Bone marrow (tissue), 2 donors: ENCODE measurements around the gene TBXT.
"Not testable (repeated sequence)": the region's sequence is repeated elsewhere in the genome, so short reads cannot be mapped to it uniquely, and the experiment has no call there.

Experiments
- DNase-seq, 2 donors: peaks; one replicate each; lab custom pipeline; 2025; lab: John Stamatoyannopoulos, UW

The TBXT gene, protein sequence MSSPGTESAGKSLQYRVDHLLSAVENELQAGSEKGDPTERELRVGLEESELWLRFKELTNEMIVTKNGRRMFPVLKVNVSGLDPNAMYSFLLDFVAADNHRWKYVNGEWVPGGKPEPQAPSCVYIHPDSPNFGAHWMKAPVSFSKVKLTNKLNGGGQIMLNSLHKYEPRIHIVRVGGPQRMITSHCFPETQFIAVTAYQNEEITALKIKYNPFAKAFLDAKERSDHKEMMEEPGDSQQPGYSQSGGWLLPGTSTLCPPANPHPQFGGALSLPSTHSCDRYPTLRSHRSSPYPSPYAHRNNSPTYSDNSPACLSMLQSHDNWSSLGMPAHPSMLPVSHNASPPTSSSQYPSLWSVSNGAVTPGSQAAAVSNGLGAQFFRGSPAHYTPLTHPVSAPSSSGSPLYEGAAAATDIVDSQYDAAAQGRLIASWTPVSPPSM

DNA sequence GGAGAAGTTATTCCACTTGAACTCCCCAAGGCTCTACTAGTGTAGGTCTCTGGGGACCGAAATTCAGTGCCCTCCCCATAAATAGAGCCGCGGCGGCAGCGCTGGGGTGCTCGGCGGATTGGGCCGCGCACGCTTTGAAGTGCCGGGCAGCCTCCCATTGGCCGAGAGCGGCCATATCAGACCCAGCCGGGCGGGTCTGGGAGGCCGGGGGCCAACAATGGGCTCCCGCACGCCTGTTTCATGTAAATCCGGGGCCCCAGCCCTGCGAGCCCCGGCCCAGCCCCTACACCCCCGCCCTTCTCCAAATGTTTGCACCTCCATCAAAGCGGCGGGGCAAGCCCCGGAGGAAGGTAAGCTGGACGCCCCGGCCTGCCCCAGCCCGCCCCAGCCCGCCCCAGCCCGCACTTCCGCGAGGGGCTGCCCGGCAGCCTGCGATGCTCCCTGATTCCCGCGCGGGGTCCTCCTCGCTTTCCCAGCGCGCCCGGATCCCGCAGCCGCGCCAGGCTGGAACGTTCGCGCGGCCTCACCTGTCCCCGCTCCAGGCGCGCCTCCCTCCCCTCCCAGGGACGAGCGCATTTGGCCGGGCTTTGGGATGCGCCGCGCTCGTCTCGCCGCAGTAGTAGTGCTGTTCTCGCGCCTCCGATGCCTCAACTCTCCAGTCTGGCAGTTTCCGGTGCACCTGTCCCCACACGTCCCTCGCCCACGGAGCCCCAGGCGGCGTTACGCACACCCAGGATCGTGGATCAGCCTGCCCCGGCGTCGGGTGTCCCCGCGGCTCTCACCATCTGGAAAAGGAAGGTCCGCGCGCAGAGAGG lies at the start of gene TBXT:
Gene TBXT (minus strand): TSS at position 51 of the 815 bp plus-strand sequence. CDS start 260 bp downstream, outside the sequence.
- no peak for DNase-seq

DNA sequence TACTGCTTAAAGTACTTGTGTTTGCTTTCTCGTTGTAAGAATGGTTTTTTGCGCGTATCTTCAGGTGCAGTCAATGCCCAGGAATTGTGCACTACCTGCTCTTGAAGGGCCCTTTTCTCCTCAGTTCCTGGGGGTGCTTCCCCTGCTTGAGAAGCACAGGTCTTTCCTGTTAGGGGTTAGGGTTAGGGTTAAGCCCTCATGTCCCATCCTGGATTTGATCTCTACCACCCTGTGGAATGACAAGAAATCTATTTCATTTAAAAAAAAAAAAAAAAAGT lies 39.6 kb upstream of the TBXT start:
- DNase-seq, result no peak

DNA sequence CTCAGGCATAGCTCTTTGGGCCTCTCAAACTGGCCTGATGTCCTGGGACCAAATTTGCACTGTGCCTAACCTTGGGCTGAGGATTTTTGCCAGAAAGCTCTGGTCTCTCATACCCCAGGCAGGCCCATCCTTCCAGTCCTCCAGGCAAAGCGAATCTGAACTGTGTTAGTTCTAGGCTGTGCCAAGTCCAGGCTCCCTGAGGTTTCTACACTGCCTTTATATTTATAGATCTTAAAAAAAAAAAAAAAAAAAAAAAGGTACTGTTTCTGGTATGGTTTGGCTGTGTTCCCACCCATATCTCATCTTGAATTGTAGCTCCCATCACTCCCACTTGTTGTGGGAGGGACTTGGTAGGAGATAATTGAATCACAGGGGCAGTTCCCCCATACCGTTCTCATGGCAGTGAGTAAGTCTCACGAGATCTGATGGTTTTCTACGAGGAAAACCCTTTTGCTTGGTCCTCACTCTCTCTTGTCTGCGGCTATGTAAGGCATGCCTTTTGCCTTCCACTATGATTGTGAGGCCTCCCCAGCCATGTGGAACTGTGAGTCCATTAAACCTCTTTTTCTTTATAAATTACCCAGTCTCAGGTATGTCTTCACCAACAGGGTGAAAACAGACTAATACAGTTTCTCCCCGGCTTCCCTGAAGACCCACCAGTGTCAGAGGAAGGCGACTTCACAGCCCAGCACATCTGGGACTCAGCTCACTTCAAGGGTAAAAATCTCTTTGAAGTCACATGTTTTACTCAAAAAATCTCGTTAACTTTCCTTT lies 39.0 kb upstream of the TBXT start:
- DNase-seq, result no peak

DNA sequence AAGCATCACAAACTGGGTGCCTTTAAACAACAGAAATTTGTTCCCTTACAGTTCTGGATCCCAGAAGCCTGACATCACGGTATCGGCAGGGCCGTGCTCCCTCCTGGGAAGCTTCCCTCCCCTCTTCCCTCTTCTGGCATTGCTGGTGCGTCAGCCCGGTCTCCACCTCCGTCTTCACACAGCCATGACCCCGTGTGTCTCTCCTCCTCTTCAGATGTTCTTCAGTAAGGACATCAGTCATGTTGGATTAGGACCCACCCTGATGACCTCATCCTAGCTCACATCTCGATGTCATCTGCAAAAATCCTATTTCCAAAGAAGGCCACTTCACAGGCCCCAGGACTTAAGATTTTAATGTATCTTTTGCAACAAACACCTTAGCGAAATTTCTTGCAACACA lies 38.4 kb upstream of the TBXT start:
- DNase-seq, result no peak

DNA sequence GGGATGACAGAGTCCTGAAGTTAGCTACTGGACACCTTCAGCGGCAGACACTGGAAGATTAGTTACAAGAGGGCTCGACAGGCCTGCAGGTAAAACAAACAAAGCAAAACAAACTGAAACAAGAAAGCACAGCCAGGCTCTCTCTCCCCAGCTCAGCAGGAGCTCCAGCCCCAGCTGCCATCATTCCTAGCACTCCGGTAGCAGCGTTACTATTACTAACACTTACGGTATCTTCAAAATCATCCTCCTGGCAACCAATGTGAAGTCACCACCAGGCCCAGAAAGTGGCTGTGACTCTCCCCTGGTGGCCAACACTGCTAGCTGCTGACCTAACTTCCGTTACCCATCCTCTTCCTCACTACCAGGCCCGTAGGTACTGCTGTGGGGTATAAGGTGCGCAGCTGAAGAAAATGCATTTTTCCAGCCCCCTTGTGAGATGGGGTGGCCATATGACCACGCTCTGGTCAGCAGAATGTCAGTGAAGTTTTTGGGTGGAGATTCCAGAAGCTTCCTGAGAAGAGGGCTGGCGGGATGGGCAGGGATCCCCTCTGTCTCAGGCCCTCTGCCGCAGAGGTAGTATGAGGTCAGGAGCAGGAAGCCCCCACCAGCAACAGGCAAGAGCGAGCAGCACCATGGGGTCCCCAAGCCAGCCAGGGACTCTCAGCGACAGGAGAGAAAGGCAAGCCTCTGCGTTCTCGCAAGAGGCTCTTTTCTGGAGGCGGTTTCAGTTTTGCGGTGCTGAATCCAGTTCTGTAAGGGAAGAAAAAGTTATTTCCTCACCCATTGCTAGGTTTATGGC lies 37.4 kb upstream of the TBXT start:
- DNase-seq, result no peak

DNA sequence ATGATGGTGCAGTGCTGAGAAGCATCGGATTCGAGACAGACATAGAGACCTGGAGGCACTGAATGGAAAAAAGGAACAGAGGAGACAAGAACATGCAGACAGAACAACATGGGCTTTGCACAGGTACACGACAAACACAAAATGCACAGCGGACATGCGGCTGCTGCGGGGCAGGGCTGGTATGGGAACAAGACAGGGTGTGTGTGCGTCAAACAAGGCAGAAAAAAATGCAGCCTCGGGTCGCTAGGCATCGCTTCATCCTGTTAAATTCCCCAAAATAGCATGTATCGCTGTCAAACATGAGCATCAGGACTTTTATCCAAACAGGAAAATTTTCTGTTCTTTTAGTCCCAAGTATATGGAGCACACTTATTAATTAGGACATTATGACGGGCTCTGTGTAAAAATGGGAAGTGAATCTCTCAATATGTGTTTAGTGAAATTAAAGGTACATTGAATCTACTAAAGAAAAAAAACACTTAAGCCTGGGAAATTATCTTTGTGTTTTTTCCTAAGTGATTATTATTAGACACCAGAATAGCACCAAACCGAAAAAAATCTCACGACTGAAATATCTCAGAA lies 36.1 kb upstream of the TBXT start:
- DNase-seq, result no peak

DNA sequence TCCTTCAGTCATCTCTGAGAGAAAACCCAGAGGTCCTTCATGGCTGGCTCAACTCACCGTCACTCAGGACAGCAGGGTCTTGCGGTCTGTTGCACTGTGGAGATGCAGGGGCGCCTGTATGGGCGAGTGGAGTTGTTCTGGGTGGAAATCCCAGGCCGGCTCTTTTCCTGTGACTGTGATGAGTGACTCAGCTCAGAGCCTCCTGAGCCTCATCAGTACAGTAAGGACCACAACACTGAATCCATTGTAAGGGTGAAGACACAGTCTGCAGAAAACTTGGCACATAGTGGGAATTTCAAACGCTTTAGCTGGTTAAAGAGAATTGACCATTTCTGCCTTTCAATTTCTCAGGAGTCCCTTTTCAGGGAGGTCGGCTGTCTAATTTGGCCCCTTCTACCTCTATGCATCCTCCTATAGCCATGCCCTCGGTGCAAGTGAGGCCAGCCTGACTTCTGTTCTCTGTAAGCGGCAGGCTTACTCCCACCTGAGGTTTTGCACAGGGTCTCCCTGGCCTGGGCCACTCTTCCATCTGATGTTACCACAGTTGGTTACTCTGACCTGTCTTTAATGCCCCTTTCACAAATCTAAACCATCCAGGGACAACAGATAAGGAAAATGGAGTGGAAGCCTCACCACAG lies 35.5 kb upstream of the TBXT start:
- DNase-seq, result no peak

DNA sequence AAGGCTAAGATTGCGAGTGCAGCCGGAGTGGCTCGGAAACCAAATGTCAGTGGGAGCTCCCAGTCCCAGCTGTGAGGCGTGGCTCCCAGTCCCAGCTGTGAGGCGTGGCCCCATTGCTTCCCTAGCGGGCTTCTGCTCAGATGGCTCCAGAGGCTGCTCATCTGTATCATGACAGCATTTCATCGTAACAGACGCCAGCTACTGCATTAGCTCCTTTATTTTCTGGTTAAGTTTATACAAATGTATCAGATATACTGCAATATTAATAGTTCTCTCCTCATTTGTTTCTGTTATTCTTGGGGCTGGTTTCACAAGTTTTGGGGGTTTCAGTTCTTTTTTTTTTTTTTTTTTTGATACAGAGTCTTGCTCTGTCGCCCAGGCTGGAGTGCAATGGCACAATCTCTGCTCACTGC lies 34.7 kb upstream of the TBXT start:
- no peak for DNase-seq

DNA sequence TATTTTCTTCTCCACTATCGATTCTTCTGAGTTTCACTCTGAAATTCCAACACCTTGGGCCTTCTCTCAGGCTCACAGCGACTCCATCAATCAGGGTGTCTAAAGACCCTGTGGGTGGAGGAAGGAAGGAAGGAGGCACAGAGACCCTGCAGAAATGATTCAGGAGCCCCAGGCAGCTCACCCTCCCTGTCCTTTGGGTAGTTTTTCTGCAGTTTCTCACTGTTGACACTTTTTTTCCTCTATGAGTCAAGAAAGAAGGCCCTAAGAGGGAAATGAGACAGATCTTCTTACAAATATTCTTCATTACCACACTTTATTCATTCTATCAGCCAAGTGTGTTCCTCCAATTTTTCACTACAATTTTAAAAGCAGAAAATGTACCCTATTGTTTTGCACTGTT lies 34.2 kb upstream of the TBXT start:
- DNase-seq, result no peak

DNA sequence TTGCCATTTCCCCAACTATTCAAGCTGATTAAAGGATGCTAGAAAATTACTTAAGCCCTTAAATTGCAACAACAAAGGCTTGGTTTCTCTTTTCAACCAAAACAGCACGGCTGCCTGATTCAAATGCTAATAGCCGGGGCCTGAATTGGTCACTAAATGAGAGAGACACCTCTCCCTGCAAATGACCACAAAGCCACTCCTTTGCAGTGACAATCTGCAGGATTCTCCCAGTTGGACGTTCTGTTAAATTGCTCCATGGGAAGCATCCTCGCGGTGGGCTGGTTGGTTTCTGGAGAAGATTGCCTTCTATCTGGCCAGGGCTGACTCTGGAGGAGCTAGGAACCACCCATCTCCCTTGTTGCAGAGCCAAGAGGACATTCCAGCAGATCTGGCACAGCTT lies 29.7 kb upstream of the TBXT start:
- DNase-seq, result no peak

DNA sequence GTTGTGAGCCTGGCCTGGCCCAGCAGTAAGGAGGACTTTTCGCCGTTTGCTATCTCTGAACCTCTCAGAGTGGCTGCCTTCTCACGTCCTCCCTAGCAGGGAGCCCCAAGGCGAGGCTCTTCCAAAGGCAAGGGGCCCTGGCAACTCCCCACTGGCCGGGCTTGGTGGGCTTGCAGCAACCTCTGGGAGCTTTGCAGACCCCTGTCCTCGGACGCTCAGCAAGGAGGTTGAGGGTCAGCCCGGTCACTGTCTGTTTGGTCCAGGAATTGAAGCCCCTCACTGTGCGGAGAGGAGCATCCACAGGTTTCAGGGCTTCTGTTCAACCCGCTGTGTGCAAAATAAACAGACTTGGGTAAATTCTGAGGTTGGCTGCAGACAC lies 28.2 kb upstream of the TBXT start:
- DNase-seq, result no peak

DNA sequence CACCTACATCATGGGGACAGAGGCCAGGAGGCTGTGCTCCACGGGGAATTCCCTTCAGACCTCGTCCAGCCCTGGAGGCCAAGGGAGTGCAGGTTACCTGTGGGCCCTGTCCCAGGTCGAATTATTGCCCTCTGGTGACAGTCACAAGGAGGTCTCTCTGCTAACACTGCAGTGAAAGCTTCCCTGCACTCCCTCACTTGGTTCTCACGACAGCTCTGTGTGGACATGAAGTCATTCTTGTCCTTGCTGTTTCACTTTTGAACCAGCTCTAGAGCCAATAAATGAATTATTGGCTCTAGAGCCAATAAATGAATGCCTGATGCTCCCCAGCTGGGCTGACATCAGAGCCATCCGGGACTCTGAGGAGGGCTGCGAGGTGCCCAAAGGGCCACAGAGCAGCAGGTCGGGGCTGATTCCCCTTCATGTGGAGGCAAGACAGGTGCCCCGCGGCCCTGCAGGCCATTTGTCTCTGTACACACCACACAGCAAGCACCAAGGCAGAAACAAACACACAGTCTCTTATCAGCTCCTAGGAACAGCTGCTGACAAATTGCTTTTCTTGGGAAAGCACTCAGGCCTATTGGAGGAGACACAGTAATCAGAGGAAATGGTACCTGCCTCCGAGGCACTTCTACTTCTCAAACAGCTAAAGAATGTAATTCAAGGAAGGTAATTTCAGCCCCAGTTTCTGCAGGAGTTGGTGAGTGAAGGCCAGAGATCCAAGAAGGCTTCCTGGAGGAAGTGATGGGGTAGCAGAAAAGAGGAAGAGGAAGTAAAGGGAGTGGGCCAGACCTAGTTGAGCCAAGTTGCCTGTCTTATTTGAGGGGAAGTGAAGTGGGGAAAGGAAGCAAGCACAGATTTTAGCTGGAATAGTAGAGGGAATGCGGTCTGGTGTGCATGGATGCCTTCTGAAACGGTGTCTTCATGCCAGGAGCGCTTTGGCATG lies 27.5 kb upstream of the TBXT start:
- DNase-seq, result peak in 1 of 2 donors; percentile 8

DNA sequence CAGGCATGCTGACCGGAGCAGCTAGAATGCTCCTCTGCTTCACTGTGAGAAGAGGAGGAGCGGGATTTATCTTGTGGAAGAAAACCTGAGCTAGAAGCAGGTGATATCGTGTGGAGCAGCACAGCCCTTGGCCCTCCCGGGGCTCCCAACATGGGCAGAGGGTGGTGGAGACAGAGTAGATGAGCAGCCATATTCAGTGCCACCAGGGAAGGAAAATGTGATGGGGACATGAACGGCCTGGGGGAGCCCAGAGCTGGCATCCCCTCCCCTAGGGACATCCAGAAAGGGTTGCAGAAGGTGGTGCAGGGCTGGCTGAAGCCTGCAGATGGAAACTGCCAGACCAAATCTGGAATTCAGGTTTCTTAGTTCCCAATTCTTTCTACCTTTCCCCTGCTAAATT lies 24.9 kb upstream of the TBXT start:
- DNase-seq, result no peak

DNA sequence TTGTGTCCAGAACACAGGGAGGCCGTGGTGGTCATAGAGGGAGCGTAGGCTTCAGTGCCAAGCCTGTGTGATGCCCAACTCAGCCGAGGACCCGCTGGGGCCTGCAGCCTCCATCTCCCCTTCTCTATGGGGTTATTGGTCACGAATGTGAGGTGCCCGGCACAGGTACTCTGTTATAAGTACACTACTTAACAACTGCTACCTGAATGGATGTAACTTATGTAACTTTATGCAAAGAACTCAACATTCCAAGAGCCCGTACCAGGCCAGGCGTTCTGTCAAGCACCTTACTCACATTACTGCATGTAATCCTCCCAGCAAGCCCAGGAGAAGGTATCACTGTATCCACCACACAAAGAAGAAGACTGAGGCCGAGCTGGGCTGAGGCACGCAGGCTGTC lies 24.5 kb upstream of the TBXT start:
- no peak for DNase-seq

DNA sequence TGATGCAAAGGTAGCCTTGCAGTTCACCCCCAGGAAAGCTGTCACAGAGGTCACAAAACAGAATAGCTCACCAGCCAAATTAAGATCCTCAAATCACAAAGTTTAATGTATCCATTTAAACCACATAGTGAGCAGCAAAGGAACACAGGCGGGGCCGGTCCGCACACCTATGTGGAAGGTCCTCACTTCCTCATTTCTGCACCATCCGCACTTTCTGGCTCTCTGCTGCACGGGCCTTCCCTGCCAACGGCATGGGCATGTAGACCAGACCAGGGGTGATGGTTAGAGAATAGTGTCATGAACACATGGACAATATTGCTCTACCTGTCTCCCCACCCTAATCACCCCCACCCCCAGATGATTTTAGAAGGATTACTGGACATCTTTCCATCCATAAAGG lies 12.1 kb upstream of the TBXT start:
- DNase-seq, result no peak

DNA sequence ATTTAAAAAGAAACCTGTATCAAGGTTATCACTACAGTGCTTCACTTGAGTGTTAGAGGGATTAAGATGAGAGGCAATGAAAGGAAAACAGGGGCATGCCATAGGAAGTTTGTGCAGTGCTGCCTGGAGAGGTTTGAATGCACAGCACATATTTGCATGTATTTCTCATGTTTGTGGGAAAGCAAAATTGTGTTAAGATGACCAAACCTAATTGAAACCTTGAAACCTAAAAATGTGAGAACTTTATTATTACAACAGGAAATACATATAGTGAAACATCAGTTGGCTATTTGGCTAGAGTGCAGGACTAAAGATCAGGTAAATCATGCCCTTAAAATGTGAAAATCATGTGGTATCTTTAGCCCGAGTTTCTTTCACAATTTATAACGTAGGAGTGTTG lies 8.5 kb upstream of the TBXT start:
- DNase-seq, result no peak

DNA sequence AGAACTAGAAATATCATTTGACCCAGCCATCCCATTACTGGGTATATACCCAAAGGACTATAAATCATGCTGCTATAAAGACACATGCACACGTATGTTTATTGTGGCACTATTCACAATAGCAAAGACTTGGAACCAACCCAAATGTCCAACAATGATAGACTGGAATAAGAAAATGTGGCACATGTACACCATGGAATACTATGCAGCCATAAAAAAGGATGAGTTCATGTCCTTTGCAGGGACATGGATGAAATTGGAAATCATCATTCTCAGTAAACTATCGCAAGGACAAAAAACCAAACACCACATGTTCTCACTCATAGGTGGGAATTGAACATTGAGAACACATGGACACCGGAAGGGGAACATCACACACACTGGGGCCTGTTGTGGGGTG lies 7.4 kb upstream of the TBXT start:
- DNase-seq, result not testable (repeated sequence)

DNA sequence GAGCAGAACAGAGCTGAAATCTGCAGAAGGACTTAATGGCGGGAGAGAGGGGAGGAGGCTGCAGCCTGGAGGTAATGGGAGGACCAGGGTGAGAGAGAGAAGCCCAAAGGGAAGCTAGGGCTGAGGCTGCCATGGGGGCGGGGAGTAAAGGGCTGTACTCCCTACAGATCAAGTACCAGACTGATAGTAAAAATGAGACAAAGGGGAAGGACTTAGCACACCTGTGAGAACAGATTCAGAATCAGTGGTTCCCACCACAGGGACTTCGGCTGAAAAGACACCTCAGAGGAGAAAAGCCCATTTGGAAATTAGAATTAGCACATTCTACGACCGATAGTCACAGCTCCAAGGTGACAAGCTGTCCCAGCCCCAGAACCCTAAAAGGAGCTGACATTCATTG lies 6.4 kb upstream of the TBXT start:
- no peak for DNase-seq

DNA sequence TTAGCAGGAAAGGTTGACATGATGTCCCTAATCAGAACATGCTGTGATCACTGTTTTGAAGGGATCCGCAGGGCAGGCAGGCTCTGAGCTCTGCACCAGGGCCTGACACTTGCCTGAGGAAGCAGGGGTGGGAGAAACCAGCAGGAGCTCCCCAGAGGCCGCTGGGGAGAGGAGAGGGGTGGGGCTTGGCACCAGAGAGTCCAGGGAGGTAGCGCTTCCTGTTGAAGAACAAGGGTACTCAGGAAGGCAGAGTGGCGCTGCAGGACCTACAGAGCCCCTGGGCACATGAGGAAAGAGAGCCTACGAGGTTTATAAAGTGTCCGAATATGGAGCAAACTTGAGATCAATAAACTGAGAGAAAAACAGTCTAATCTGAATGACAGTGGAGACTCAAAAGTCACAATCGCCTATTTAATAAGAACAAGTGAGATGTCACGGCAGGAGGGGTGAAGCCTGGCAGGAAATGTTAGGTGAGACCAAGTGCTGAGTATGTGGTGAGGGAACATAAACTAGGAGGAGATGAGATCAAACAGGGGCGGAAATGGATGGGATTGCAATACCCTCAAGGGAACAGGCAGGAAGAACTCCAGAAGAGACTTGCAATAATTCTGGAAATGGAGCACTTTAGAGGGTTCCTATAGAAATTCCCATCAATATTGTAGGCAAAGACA lies 5.8 kb upstream of the TBXT start:
- no peak for DNase-seq
